ENCODE results near the gene CCDC83.

- TF ChIP-seq CTCF (IDR thresholded peaks at IDR 0.05) (no peak), POLR2A (IDR thresholded peaks at IDR 0.05) (no peak)
Measured at GRCh38 chr11:85822814-85823213, 32.4 kb upstream of the CCDC83 start.

All from heart left ventricle (tissue), 13 donors.